Measurements from ENCODE around the gene C15orf39.
A peak's percentile ranks its signal among the peaks of the same experiment; 100 is the strongest.

C15orf39 gene

DNA sequence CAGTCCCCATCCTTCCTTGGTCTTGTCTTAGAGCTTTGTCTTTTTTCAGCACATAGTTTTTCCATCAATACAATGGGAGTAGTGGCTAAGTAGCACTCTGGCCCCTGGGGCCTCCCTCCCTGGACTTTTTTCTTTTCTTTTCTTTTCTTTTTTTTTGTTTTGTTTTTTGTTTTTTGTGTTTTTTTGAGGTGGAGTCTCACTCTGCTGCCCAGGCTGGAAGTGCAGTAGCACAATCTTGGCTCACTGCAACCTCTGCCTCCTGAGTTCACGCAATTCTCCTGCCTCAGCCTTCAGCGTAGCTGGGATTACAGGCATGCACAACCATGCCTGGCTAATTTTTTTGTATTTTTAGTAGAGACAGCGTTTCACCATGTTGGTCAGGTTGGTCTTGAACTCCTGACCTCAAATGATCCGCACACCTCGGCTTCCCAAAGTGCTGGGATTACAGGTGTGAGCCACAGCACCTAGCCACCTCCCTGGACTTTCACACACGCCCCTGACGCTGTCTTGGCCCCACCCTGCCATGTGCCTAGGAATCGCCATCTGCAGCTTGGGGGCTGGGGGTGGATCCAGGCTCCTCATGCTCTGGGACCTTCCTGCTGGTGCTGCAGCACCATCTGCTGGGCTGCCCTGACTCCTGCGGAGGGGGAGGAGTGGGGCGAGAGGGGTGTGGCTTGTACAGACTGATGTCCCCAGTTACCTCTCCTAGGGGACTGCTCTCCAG, 2.8 kb downstream of the C15orf39 start:
- H3K4me1 ChIP-seq (ENCODE audit: control insufficient read depth, low read length) = peaks cover 36% of the 10 kb centered on the region
- peaks cover 80% of the 10 kb centered on the region for H3K79me2 ChIP-seq (ENCODE audit: control insufficient read depth, low read length)
- no peaks in the 10 kb centered on the region; the same call in 1 of the 2 replicates for H3F3A ChIP-seq (ENCODE audit: control insufficient read depth, insufficient read depth)
- H3K27me3 ChIP-seq (ENCODE audit: control insufficient read depth, low read length) = no peaks in the 10 kb centered on the region
- H3K27ac ChIP-seq (ENCODE audit: low read depth, low read length) = peak overlapping the region; percentile 63; the same call in 1 of the 2 replicates
- TF ChIP-seq EZH2phosphoT487 (IDR thresholded peaks at IDR 0.05; ENCODE audit: borderline replicate concordance, low read length) = no peak
- TF ChIP-seq, protein P1, sequence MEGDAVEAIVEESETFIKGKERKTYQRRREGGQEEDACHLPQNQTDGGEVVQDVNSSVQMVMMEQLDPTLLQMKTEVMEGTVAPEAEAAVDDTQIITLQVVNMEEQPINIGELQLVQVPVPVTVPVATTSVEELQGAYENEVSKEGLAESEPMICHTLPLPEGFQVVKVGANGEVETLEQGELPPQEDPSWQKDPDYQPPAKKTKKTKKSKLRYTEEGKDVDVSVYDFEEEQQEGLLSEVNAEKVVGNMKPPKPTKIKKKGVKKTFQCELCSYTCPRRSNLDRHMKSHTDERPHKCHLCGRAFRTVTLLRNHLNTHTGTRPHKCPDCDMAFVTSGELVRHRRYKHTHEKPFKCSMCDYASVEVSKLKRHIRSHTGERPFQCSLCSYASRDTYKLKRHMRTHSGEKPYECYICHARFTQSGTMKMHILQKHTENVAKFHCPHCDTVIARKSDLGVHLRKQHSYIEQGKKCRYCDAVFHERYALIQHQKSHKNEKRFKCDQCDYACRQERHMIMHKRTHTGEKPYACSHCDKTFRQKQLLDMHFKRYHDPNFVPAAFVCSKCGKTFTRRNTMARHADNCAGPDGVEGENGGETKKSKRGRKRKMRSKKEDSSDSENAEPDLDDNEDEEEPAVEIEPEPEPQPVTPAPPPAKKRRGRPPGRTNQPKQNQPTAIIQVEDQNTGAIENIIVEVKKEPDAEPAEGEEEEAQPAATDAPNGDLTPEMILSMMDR (IDR thresholded peaks at IDR 0.05; ENCODE audit: low read depth, low read length, poor library complexity, severe bottlenecking) = peak; percentile 85
- H3K9me3 ChIP-seq (ENCODE audit: control insufficient read depth, insufficient read depth, low read length) = no peaks in the 10 kb centered on the region
- no peaks in the 10 kb centered on the region for H3K9me2 ChIP-seq (replicated peaks; ENCODE audit: control insufficient read depth, low read length)
- peaks cover 48% of the 10 kb centered on the region for H4K20me1 ChIP-seq (ENCODE audit: control insufficient read depth, insufficient read depth, low read depth, low read length)
- H3K36me3 ChIP-seq (ENCODE audit: control insufficient read depth, low read length) = peaks cover 58% of the 10 kb centered on the region
- H3K4me2 ChIP-seq (ENCODE audit: low read length) = peak overlapping the region; percentile 78
- H3K4me3 ChIP-seq (ENCODE audit: low read length) = peak overlapping the region; percentile 95

DNA sequence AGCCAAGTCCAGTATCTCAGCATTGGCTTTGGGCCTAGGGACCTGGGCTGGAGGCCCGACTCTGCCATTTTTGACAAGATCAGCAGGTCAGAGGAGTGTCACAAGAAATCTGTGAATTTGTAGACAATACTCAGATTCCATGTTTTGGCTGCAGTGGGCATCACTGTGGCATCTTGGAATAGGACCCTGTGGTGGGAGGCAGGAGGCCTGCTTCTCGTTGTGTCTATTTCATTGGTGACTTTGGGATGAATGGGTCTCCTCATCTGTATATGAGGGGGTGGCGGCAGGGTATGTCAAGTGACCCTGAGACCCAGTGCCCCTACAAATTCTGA, 3.3 kb downstream of the C15orf39 start:
- peaks cover 64% of the 10 kb centered on the region for H3K36me3 ChIP-seq (ENCODE audit: control insufficient read depth, low read length)
- no peaks in the 10 kb centered on the region; the same call in 1 of the 2 replicates for H3F3A ChIP-seq (ENCODE audit: control insufficient read depth, insufficient read depth)
- peaks cover 86% of the 10 kb centered on the region for H3K79me2 ChIP-seq (ENCODE audit: control insufficient read depth, low read length)
- H3K9me2 ChIP-seq (replicated peaks; ENCODE audit: control insufficient read depth, low read length) = no peaks in the 10 kb centered on the region
- peak overlapping the region; percentile 78; the same call in 1 of the 2 replicates for H3K4me2 ChIP-seq (ENCODE audit: low read length)
- H3K4me3 ChIP-seq (ENCODE audit: low read length) = no peak overlapping the region
- no peak overlapping the region for H3K27ac ChIP-seq (ENCODE audit: low read depth, low read length)
- H3K4me1 ChIP-seq (ENCODE audit: control insufficient read depth, low read length) = peaks cover 36% of the 10 kb centered on the region
- no peaks in the 10 kb centered on the region for H3K9me3 ChIP-seq (ENCODE audit: control insufficient read depth, insufficient read depth, low read length)
- H4K20me1 ChIP-seq (ENCODE audit: control insufficient read depth, insufficient read depth, low read depth, low read length) = peaks cover 49% of the 10 kb centered on the region
- TF ChIP-seq, protein P1 (IDR thresholded peaks at IDR 0.05; ENCODE audit: low read depth, low read length, poor library complexity, severe bottlenecking) = no peak
- no peak for TF ChIP-seq EZH2phosphoT487 (IDR thresholded peaks at IDR 0.05; ENCODE audit: borderline replicate concordance, low read length)
- H3K27me3 ChIP-seq (ENCODE audit: control insufficient read depth, low read length) = no peaks in the 10 kb centered on the region

DNA sequence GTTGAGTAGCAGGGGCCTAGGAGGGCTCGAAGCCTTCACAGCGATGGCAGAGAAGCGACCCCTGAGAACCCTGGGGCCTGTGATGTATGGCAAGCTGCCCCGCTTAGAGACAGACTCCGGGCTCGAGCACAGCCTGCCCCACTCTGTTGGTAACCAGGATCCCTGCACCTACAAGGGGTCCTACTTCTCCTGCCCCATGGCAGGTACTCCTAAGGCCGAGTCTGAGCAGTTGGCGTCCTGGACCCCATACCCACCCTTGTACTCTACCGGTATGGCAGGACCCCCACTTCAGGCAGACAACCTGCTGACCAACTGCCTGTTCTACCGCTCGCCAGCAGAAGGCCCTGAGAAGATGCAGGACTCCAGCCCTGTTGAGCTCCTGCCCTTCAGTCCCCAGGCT, 4.3 kb downstream of the C15orf39 start:
- Histone ChIP-seq H3K4me1 (ENCODE audit: control insufficient read depth, low read length) (peaks cover 27% of the 10 kb centered on the region), H3K4me3 (ENCODE audit: low read length) (no peak overlapping the region), H3K27me3 (ENCODE audit: control insufficient read depth, low read length) (no peaks in the 10 kb centered on the region), H3K4me2 (ENCODE audit: low read length) (no peak overlapping the region), H3F3A (ENCODE audit: control insufficient read depth, insufficient read depth) (no peaks in the 10 kb centered on the region; the same call in 1 of the 2 replicates), H3K9me2 (replicated peaks; ENCODE audit: control insufficient read depth, low read length) (no peaks in the 10 kb centered on the region), H3K27ac (ENCODE audit: low read depth, low read length) (no peak overlapping the region), H3K79me2 (ENCODE audit: control insufficient read depth, low read length) (peaks cover 93% of the 10 kb centered on the region), H4K20me1 (ENCODE audit: control insufficient read depth, insufficient read depth, low read depth, low read length) (peaks cover 53% of the 10 kb centered on the region), H3K36me3 (ENCODE audit: control insufficient read depth, low read length) (peaks cover 73% of the 10 kb centered on the region), H3K9me3 (ENCODE audit: control insufficient read depth, insufficient read depth, low read length) (no peaks in the 10 kb centered on the region)
- no peak for TF ChIP-seq EZH2phosphoT487 (IDR thresholded peaks at IDR 0.05; ENCODE audit: borderline replicate concordance, low read length)
- TF ChIP-seq, protein P1 (IDR thresholded peaks at IDR 0.05; ENCODE audit: low read depth, low read length, poor library complexity, severe bottlenecking) = no peak

All from DOHH2 (cell line).